ENCODE results near the gene AKIRIN2.

Gene AKIRIN2

DNA sequence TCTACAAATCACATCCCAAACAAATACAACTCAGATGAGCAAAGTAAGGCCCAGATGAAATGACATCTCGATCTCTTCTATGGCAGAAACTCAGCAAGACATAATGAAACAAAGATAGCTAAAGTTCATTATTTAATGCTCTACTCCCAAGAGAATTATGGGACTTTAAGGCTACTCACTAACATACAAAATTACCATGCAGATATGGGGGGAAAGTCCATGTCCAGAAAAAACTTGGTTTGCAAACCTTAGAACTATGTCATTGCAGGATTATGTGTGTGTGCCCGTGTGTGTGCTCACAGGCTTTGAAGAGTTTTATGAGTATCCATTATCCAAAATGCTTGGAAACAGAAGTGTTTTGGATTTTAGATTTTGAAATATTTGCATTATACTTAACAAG, 34.0 kb downstream of the AKIRIN2 start:
- no peak for DNase-seq (ENCODE audit: extremely low read depth, low read depth)
- TF ChIP-seq, protein P1, sequence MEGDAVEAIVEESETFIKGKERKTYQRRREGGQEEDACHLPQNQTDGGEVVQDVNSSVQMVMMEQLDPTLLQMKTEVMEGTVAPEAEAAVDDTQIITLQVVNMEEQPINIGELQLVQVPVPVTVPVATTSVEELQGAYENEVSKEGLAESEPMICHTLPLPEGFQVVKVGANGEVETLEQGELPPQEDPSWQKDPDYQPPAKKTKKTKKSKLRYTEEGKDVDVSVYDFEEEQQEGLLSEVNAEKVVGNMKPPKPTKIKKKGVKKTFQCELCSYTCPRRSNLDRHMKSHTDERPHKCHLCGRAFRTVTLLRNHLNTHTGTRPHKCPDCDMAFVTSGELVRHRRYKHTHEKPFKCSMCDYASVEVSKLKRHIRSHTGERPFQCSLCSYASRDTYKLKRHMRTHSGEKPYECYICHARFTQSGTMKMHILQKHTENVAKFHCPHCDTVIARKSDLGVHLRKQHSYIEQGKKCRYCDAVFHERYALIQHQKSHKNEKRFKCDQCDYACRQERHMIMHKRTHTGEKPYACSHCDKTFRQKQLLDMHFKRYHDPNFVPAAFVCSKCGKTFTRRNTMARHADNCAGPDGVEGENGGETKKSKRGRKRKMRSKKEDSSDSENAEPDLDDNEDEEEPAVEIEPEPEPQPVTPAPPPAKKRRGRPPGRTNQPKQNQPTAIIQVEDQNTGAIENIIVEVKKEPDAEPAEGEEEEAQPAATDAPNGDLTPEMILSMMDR (IDR thresholded peaks at IDR 0.05; ENCODE audit: low read depth, low read length, missing control alignments) = no peak

DNA sequence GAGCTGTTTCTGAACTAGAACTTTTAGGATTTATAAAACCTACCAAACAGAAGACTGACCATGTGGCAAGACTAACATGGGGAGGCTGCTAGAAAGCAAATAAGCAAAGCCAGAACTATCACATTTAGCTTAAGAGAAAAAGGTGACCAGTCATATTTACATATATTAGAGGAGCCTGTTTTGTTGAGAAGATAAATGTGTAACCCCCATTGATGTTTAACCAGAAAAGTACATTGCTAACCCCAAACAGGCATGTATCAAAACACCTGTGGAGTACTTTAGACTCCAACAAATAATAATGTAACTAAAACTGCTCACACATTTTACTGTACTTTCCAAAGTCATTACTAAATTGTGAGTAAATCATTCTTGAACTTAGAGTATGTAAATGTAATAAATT, 35.0 kb downstream of the AKIRIN2 start:
- no peak for DNase-seq (ENCODE audit: extremely low read depth, low read depth)
- TF ChIP-seq, protein P1 (IDR thresholded peaks at IDR 0.05; ENCODE audit: low read depth, low read length, missing control alignments) = no peak
- no peak overlapping the region for H3K4me3 ChIP-seq (replicated peaks; ENCODE audit: low read depth, low read length)

More for the DNA sequence above, 34.0 kb downstream of the AKIRIN2 start:
- no peak overlapping the region for H3K4me3 ChIP-seq (replicated peaks; ENCODE audit: low read depth, low read length)

DNA sequence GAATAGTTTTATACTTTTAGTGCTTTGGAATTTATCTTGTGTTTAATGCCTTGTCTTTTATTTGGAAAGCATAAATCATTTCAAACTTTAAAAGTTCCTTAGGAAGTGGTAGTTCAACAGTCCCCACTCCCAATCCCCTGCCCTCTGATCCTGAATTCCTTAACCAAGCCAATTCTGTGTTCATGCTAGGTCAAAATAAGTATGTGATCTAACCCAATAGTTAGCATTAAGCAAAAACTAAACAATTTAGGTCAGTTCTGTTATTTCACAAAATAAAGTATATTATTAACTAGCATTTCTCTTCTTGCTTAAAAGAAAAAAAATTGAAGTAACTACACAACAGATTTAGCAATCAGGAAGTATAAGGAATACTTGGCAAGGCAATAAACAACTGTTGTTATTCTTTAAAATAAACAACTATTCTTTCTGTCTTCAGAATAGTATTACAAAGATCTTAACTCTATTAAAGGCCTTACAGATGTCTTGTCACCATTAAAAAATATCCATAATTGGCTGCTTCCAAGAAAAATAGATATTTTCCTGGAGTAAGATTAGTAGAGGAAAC, 37.0 kb downstream of the AKIRIN2 start:
- TF ChIP-seq, protein P1 (IDR thresholded peaks at IDR 0.05; ENCODE audit: low read depth, low read length, missing control alignments) = no peak
- H3K4me3 ChIP-seq (replicated peaks; ENCODE audit: low read depth, low read length) = no peak overlapping the region
- DNase-seq (ENCODE audit: extremely low read depth, low read depth) = no peak

DNA sequence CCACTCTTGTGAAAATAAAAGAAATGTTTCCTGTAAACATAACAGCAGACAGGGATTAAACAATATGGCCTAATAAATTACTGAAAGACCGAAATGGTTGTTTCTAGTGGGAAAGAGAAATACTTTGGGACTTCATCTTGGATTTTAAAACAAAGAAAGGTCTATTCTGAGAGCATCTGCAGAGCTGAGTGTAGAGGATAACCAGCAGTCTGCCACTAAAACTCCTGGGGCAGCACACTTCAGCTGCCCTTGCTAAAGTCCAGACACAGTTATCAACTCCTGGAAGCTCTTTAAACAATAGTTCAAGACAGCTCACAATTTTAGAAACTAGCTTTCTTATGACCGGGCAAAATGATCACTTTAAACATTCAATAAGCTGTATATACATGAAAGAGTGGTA, 38.6 kb downstream of the AKIRIN2 start:
- no peak for DNase-seq (ENCODE audit: extremely low read depth, low read depth)
- TF ChIP-seq, protein P1 (IDR thresholded peaks at IDR 0.05; ENCODE audit: low read depth, low read length, missing control alignments) = no peak
- H3K4me3 ChIP-seq (replicated peaks; ENCODE audit: low read depth, low read length) = no peak overlapping the region

DNA sequence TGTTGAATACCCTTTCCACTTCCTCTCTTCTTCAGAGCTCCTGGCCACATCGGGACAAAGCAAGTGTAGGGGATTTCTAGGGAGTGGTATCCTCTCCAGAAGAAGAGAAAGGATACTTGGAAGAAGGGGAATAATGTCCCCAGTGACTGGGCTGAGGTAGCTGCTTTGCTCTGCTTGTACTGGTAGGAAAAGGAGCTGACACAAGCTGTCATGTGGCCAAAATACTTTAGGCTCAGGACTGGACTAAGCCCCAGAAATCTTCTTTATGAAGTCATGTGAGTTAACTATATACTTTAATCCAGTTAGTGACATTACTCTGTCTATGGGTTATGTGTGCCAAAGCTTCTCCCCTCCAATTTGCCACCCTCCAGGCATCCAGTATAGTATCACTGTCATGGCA, 40.5 kb downstream of the AKIRIN2 start:
- TF ChIP-seq, protein P1 (IDR thresholded peaks at IDR 0.05; ENCODE audit: low read depth, low read length, missing control alignments) = no peak
- no peak overlapping the region for H3K4me3 ChIP-seq (replicated peaks; ENCODE audit: low read depth, low read length)
- DNase-seq (ENCODE audit: extremely low read depth, low read depth) = no peak

DNA sequence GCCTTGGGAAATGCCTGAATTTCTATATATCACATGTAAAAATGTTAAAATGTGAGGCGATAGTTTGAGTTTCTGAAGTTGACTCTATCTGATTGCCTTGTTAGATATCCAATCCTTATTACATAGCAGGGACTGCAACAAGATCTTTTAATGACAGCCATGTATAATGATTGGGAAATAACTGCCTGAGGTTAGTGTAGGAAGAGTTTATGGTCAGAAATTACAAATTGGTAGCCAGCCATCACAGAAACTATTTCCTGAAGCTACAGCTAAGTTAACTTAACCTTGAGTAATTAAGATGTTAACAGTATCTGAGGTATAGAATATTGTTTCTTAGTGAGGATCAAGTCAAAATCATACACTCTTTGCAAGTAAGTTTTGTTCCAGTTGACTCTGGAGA, 41.0 kb downstream of the AKIRIN2 start:
- no peak for DNase-seq (ENCODE audit: extremely low read depth, low read depth)
- no peak overlapping the region for H3K4me3 ChIP-seq (replicated peaks; ENCODE audit: low read depth, low read length)
- TF ChIP-seq, protein P1 (IDR thresholded peaks at IDR 0.05; ENCODE audit: low read depth, low read length, missing control alignments) = no peak

Data from HFF-Myc (cell line).